Skeletal muscle tissue (tissue), 4 donors: ENCODE results near the gene USP28. TPM values are rescaled to one million over a fixed set of nuclear protein-coding genes. Genes with fewer than 3 reads are reported as not detected.
"Not testable (repeated sequence)": the region's sequence is repeated elsewhere in the genome, so short reads cannot be mapped to it uniquely, and the experiment has no call there.

Experiments used
- H3K27ac ChIP-seq: one replicate; pipeline ENCODE4 v1.7.0; 2013; ENCODE audit warnings: mild to moderate bottlenecking, low read depth, low read length, inconsistent platforms
- H3K27me3 ChIP-seq, 3 donors: one replicate each; pipeline ENCODE4 v1.7.0; 2013; ENCODE audit warnings: low read length in 3 of 3; ENCODE audit not compliant: control insufficient read depth in 3 of 3, insufficient read depth in 3 of 3
- H3K36me3 ChIP-seq, 3 donors: one replicate each; pipeline ENCODE4 v1.7.0; 2013; ENCODE audit warnings: low read length in 3 of 3; ENCODE audit not compliant: control insufficient read depth in 3 of 3, insufficient read depth in 3 of 3
- H3K4me1 ChIP-seq, 3 donors: one replicate each; pipeline ENCODE4 v1.7.0; 2013; ENCODE audit warnings: low read length in 3 of 3, mild to moderate bottlenecking in 3 of 3; ENCODE audit not compliant: control insufficient read depth in 3 of 3, insufficient read depth in 3 of 3
- H3K4me3 ChIP-seq, 3 donors: one replicate each; pipeline ENCODE4 v1.7.0; 2013; ENCODE audit warnings: low read length in 3 of 3
- H3K9ac ChIP-seq, 3 donors: one replicate each; pipeline ENCODE4 v1.7.0; 2013; ENCODE audit warnings: low read length in 3 of 3, mild to moderate bottlenecking in 3 of 3, moderate library complexity in 2 of 3, low read depth in 1 of 3
- H3K9me3 ChIP-seq, 3 donors: one replicate each; pipeline ENCODE4 v1.7.0; 2013; ENCODE audit warnings: low read length in 3 of 3; ENCODE audit not compliant: control insufficient read depth in 3 of 3
- total RNA-seq: library from RNA; depleted of rRNA; stranded (reverse); fragments of >200 nt; gene quantifications from one replicate; pipeline ENCODE4 v1.2.3, GENCODE V29; 2014
- donor health status: Osteomylitis.

The USP28 gene
- total RNA-seq, 1 donor from 2014 or later: 91.9 TPM

GRCh38 chr11:113817162-113817561, 58.2 kb downstream of the USP28 start:
- peaks cover 30 to 49% (median 46%) of the 10 kb centered on the region in 3 donors for H3K36me3 ChIP-seq

DNA sequence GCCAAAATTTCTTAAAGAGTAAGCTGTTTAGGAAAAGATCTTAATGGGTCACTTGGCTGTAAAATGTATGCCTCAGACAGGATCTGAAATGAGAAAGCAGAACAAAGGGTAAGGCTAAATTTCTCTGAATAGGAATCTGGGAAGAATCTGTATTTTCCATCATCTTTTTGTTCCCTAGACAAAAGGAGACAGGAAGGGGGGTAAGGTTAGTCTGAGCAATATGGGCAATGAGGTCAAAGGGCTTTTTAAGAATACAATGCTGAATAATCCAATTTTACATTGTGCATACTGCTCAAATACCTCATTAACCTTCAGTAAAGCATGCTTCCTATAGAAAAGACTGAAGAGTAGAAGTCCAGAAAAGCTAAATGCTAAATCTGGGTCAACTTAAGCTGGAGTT, 61.2 kb downstream of the USP28 start:
- no peaks in the 10 kb centered on the region for H3K9me3 ChIP-seq
- H3K27me3 ChIP-seq: no peaks in the 10 kb centered on the region
- peaks cover 24 to 46% (median 40%) of the 10 kb centered on the region in 3 donors for H3K36me3 ChIP-seq
- H3K4me1 ChIP-seq: no peaks in the 10 kb centered on the region
- no peak overlapping the region for H3K27ac ChIP-seq
- no peak overlapping the region for H3K9ac ChIP-seq
- H3K4me3 ChIP-seq: no peak overlapping the region

More at GRCh38 chr11:113817162-113817561, 58.2 kb downstream of the USP28 start:
- Histone ChIP-seq H3K4me1 (no peaks in the 10 kb centered on the region), H3K27ac (no peak overlapping the region), H3K9me3 (no peaks in the 10 kb centered on the region), H3K4me3 (no peak overlapping the region), H3K27me3 (no peaks in the 10 kb centered on the region), H3K9ac (no peak overlapping the region)

GRCh38 chr11:113808931-113809330, 66.4 kb downstream of the USP28 start:
- no peaks in the 10 kb centered on the region for H3K27me3 ChIP-seq
- H3K9me3 ChIP-seq: no peaks in the 10 kb centered on the region
- peaks cover 47 to 72% (median 59%) of the 10 kb centered on the region in 3 donors for H3K36me3 ChIP-seq
- H3K4me1 ChIP-seq: no peaks in the 10 kb centered on the region
- H3K9ac ChIP-seq: no peak overlapping the region
- H3K4me3 ChIP-seq: no peak overlapping the region
- H3K27ac ChIP-seq: no peak overlapping the region

- Histone ChIP-seq H3K9me3 (no peaks in the 10 kb centered on the region), H3K9ac (no peak overlapping the region), H3K4me3 (no peak overlapping the region), H3K36me3 (peaks cover 52 to 79% (median 69%) of the 10 kb centered on the region in 3 donors), H3K27me3 (no peaks in the 10 kb centered on the region), H3K27ac (no peak overlapping the region), H3K4me1 (no peaks in the 10 kb centered on the region)
Observed at GRCh38 chr11:113806406-113806805, 69.0 kb downstream of the USP28 start.

DNA sequence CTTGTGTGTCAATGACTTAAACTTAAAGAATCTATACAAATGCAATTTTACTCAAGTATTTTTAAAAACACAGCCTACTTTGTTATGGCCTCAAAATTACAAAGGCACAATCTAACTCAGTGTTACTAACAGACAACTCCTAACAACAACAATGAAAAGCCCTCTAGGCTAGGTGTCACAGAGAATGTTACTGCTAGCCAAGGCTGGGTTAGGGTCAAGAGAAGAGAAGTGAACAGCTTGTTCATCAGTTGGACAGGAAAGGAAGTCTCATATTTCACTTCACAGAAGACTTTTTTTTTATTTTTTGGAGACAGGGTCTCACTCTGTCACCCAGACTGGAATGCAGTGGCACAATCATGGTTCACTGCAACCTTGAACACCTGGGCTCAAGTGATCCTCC, 69.7 kb downstream of the USP28 start:
- no peaks in the 10 kb centered on the region for H3K27me3 ChIP-seq
- H3K36me3 ChIP-seq: peaks cover 54 to 77% (median 70%) of the 10 kb centered on the region in 3 donors
- no peak overlapping the region for H3K27ac ChIP-seq
- no peaks in the 10 kb centered on the region for H3K9me3 ChIP-seq
- no peak overlapping the region for H3K4me3 ChIP-seq
- no peak overlapping the region for H3K9ac ChIP-seq
- H3K4me1 ChIP-seq: no peaks in the 10 kb centered on the region

DNA sequence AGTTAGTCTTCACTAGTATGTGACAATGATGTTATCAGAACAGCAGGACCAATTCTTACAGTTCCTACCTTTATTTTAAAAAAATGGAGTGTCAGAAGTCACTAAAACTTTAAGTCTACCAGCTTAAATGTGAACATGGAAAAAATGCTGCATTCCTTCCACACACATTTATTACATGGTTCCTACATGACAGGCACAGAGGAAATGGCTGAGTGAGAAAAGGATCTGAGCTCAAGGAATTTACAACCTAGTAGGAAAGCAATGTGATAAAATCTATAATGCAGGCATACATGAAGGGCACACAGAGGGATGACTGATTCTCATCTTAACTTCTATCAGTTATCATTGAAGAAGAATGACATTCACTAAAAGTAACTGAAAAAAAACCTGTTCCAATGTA, 72.8 kb downstream of the USP28 start:
- H3K4me1 ChIP-seq: no peaks in the 10 kb centered on the region
- peaks cover 49 to 67% (median 63%) of the 10 kb centered on the region in 3 donors for H3K36me3 ChIP-seq
- no peaks in the 10 kb centered on the region for H3K27me3 ChIP-seq
- H3K9ac ChIP-seq: no peak overlapping the region
- no peak overlapping the region for H3K4me3 ChIP-seq
- no peaks in the 10 kb centered on the region for H3K9me3 ChIP-seq
- H3K27ac ChIP-seq: no peak overlapping the region

- H3K4me3 ChIP-seq: no peak overlapping the region
- H3K4me1 ChIP-seq: no peaks in the 10 kb centered on the region
- no peaks in the 10 kb centered on the region for H3K9me3 ChIP-seq
- H3K9ac ChIP-seq: no peak overlapping the region
- H3K27me3 ChIP-seq: no peaks in the 10 kb centered on the region
- H3K27ac ChIP-seq: no peak overlapping the region
- H3K36me3 ChIP-seq: peaks cover 19 to 25% (median 20%) of the 10 kb centered on the region in 3 donors
Observed at GRCh38 chr11:113796663-113797259, 78.6 kb downstream of the USP28 start.

GRCh38 chr11:113789675-113790320, 85.6 kb downstream of the USP28 start:
- no peaks in the 10 kb centered on the region for H3K36me3 ChIP-seq
- H3K4me1 ChIP-seq: no peaks in the 10 kb centered on the region
- no peak overlapping the region for H3K9ac ChIP-seq
- no peak overlapping the region for H3K4me3 ChIP-seq
- no peaks in the 10 kb centered on the region for H3K9me3 ChIP-seq
- no peak overlapping the region for H3K27ac ChIP-seq
- peaks cover 0 to 4% (median 0%) of the 10 kb centered on the region in 3 donors for H3K27me3 ChIP-seq

DNA sequence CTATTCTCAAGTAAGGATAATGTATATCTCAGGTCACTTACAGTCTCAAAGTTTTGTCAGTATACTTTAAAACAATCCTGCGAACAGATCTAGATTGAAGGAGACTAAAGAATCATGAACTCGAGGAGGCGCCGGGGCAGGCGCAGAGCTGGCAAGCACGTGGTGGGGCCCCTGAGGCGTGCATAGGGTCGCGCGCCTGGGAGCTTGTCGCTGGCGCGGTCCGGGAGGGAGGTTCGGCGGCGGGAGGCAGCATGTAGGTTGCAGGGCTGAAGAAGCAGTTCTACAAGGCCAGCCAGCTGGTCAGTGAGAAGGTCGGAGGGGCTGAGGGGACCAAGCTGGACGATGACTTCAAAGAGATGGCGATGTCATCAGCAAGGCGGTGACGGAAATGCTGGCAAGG, 86.4 kb downstream of the USP28 start:
- not testable (repeated sequence) for H3K36me3 ChIP-seq, H3K27ac ChIP-seq, H3K4me1 ChIP-seq, H3K27me3 ChIP-seq, H3K9ac ChIP-seq, H3K9me3 ChIP-seq, H3K4me3 ChIP-seq

GRCh38 chr11:113782134-113782533, 93.2 kb downstream of the USP28 start:
- Histone ChIP-seq H3K9me3 (no peaks in the 10 kb centered on the region), H3K9ac (no peak overlapping the region), H3K27ac (no peak overlapping the region), H3K4me3 (no peak overlapping the region), H3K27me3 (no peaks in the 10 kb centered on the region), H3K4me1 (peaks cover 5 to 15% (median 10%) of the 10 kb centered on the region in 3 donors), H3K36me3 (no peaks in the 10 kb centered on the region)
